GM12892 (cell line): ENCODE measurements around the gene PRKAG2.

Source experiments
- DNase-seq: peaks from one replicate; pipeline ENCODE4 v3.0.0; 2011; ENCODE audit not compliant: insufficient read length
- FAIRE-seq: peaks from 2 replicates; lab custom pipeline; 2011; peaks lifted over from hg19 to GRCh38; lab: Jason Lieb, UNC
- POLR2A ChIP-seq: IDR thresholded peaks from 2 replicates; pipeline ENCODE4 v1.6.1; 2011; ENCODE audit warnings: low read depth, low read length, control low read depth
- POLR2AphosphoS5 ChIP-seq: IDR thresholded peaks from 2 replicates; pipeline ENCODE4 v1.6.1; 2011; ENCODE audit warnings: low read depth, low read length, control low read depth
- TAF1 ChIP-seq: IDR thresholded peaks from 2 replicates; pipeline ENCODE4 v1.6.1; 2011; ENCODE audit warnings: low read depth, mild to moderate bottlenecking, control low read depth, low read length, borderline replicate concordance

PRKAG2 gene

DNA sequence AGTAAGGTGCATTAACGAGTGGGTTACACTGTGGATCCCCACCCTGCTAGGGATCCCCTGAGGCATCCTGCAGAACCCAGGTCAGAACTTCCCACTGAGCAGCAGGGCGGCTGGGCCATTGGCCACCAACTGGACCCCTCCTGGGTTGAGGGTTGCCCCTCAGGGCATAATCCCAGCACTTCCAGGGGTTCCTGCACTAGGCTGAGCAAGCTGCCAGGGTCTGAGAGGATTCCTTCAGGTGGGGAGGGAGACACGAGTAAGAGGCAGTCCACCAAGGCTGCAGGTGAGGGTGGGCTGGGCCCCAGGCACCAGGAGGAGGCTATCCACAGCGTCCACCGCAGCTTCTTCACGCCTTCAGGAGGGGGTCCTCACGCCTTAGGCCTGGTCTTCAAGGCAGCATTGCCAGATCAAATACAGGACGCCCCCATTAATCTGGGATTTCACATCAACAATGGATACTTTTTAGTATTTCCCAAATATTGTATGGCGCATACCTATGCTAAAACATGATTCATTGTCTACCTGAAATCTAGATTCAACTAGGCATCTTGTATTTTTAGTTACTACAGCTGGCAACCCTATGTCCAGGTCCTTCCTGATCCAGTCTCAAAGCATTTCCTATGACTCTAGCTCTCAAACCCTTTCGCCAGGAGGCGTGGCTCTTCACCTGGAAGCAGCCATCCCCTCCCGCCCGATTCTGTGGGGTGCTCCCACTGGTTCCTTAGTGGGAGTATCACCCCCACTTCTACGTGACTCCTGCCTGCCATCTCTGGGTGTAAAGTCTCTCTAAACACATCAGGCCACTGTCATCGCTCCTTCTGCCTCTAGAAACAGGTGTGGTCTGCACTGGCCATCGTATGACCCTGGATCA is 4.1 kb downstream of the PRKAG2 start:
- TF ChIP-seq POLR2A (no peak), TAF1 (no peak), POLR2AphosphoS5 (no peak)
- DNase-seq = no peak
- FAIRE-seq = no peak

DNA sequence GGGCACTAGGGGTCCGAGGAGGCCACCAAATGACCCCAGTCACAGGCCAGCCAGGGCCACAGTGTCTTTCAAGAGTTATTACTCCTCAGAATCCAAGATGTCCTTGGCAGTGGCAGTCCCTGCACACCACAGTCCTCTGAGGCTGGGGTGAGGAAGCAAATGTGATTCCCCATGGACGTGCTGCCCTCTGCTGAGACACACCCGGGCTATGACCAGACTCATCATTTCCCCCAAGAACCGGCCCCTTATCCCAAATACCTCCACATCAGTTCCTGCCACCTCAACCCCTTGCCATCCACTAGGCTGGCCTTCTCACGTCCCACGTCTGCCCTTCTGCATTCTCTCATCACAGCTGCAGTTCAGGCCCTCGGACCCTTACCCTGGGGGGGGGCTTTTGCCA is 5.0 kb downstream of the PRKAG2 start:
- no peak for DNase-seq
- TF ChIP-seq POLR2AphosphoS5 (no peak), POLR2A (no peak), TAF1 (no peak)
- FAIRE-seq = no peak

DNA sequence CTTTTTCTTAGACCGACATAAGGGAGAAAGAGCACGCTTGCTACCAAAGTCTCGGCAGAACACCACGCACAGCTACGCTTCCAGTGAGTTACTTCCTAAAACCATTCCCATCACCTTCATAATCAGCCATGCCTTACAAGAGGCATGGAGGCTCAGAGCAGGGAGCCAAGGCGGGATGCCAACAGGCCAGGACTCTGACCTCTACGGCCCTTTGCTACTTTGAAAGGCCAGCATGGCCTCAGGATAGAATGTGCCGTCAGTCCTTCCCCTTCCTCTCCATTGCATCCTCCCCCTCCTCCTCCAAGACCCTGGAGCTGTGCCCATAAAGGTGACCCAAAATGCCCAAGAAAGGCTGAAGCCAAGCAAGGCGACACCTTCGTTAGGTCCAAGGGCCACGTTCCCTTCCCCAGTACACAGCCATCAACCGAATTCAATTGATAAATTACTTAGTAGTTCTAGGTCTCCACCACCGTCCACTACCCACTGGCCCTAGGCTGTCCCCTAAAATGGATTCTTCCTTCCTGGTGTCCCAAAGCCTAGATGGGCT is 5.7 kb downstream of the PRKAG2 start:
- DNase-seq (no peak), FAIRE-seq (no peak)
- TF ChIP-seq POLR2AphosphoS5 (no peak), POLR2A (no peak), TAF1 (no peak)

DNA sequence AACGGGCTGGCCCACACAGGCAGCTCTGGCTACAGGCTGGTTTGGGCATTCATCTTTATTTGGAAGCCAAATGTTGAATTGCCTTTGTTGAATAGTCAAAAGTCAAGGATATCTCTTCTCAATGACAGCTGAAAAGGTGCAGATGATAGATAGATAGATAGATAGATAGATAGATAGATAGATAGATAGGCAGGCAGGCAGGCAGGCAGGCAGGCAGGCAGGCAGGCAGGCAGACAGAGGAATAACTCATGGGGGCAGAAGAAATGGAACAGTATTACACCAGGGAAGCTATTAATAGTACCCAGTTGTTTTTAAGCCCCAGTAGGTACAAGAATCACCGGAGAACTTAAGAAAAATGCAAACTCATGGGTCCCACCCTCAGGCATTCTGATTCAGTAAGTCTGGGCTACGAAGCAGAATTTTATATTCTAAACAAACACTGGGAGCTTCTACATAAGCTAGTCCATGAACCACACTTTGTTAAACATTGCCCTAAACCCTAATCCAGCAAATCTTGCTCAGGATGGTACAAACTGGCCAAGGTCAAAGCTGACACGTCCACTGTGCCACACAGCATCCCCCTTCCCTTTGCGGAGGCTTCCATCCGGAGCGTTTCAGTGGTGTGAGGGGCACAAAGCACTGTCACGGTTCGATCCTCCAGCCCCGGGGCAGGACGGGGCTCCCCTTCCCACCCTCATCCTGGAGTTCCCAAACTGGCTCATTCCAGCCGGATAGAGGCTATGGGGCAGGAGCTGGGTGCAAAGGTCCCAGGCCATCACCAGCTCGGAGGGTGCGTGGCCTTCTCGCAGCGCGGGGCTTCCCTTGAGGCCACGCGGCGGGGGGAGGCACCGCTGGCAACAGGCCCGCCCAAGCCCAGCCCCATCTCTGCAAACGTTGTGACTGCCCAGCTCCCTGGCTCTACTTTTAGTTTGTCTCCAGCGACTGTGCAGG is 6.7 kb downstream of the PRKAG2 start:
- no peak for DNase-seq
- no peak for TF ChIP-seq TAF1
- no peak for TF ChIP-seq POLR2A
- TF ChIP-seq POLR2AphosphoS5 = no peak
- no peak for FAIRE-seq

DNA sequence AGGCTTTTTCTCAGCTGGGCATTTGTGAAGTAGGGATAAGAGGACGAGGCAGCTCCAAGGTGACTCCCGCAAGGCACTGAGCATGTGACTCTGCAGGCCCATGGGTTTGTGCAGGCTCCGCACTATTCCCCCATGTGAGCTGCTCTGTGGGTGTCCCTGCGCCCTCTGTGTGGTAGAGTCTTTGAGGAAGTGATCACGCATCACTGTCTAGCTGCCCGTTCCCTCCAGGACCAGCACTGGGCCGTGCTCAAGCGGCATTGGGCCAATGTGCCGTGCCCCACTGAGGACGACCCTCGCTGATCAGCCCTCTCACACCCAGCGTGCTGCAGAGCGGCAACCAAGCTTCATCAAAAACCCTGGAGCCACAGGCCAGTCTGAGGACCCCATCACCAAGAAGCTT is 7.5 kb downstream of the PRKAG2 start:
- DNase-seq = no peak
- TF ChIP-seq POLR2A (no peak), POLR2AphosphoS5 (no peak), TAF1 (no peak)
- FAIRE-seq = no peak

DNA sequence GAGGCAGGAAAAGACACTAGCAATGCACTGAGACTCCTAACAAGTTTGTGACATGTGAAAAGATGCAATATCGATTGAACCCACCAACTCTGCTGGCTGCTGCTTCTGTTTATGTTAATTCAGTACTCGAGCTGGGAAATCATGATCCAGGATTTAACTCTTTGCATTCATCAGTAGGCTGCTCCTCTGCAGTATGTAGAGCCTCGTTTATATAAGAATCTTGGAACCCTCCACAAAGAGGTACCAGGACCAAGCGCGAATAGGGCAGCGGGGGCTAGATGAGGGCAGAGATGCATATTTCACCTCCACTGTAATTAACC is 7.8 kb downstream of the PRKAG2 start:
- DNase-seq (no peak), FAIRE-seq (no peak)
- no peak for TF ChIP-seq POLR2AphosphoS5
- no peak for TF ChIP-seq POLR2A
- no peak for TF ChIP-seq TAF1

DNA sequence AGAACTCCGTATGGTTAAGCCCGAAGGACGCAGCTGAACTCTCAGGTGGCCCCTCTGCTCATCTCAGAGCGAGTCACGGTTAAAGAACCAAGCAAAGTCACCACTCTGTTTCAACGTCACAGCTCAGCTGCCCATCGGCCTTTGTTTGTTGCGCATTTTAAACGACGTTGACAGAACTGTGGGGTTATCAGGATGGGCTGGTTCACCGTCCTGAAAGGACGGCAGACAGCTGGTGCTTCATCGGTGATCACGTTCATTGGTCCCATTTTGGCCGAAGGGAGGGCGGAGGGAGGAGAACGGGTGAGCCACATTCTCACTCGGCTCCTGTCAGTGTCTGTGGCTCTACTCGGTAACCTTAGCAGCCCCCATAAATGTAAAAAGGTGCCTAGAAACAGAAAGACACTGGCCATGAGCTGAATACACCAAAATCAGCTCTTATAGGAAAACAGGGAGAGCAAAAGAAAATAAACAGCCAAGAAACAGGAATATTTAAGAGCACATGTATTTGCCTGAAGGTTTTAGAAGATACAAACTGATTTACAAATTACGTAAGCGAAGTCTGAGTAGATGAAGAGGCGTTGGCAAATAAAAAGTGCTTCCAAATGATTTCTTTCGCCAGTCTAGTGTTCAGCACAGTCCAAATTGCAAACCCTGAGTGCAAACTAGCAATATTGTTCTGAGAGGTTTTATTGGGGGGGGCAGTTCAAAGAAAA is 8.4 kb downstream of the PRKAG2 start:
- TF ChIP-seq POLR2A (no peak), POLR2AphosphoS5 (no peak), TAF1 (no peak)
- DNase-seq (no peak), FAIRE-seq (no peak)

DNA sequence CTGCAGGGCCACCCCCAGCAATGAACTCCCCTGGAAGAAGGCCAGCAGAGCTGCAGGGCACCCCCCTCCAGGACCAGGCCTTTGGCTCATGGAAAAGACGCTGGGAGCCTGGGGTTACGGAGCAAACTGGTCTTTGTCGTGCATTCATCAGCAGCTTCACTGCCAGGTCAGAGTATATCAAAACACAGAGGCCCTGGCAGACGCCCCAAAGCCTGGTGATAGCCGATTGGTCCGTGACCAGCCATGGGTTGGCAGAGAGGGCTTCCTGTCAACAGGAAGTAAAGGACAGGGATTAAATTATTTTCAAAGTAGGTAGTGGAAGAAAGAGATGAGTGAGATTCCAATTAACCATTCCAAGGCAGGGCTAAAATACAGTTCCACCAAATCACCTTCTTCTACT is 9.0 kb downstream of the PRKAG2 start:
- DNase-seq (no peak), FAIRE-seq (no peak)
- TF ChIP-seq TAF1 (no peak), POLR2AphosphoS5 (no peak), POLR2A (no peak)

DNA sequence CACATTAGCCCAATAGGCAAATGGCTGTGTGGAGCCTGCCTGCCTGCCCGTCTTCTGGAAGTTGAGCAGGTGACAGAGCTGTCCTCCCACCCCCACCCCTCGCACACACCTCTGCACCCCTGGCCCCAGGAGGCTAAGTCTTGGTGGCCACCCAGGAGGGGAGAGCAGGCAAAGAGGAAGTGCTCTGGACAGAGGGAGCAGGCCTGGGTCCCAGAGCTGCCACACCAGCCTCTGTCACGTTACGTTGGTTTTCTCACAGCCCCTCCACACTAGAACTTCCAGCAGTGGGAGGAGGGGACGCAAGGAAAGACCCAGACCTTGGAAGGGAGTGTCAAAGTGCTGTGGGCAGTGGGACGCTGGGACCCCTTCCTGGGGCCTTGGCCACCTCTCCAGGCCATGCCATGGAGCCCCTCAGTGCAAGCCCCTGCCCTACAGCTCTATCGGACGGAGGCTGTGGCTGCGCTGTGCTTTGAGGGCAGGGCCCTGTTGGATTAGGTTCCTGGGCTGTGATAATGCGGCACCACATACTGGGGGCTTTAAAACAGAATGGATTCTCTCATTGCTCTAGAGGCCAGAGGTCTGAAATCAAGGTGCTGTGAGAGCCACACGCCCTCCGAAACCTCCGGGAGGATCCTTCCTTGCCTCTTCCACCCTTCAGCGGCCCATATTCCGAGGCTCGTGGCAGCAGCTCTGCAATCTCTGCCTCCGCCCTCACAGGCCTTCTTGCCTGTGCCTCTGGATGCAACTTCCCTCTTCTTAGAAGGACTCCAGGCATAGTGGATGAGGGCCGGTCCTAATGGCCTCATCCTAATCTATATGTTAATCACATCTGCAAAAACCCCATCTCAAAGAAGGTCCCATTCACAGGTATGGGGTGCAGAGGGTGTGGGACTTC is 9.9 kb downstream of the PRKAG2 start:
- TF ChIP-seq TAF1 (no peak), POLR2A (no peak), POLR2AphosphoS5 (no peak)
- DNase-seq (no peak), FAIRE-seq (no peak)

DNA sequence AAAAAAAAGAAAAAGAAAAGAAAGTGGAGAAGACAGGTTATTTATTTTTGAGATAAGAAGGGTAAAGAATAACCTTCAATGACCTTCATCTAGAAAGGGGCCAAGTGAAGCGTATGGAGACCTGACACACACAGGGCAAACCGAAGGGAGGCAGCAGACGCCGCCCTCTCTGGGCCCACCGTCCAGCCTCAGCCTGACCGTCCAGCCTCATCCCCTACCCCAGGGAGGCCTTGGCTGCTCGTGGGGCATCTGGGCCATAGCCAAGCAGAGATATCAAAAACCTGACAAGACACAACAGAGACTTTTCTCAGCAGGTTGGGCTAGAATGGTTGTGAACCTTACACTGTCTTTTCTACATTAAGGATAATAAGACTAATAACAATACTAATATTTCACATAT is 10.9 kb downstream of the PRKAG2 start:
- FAIRE-seq = no peak
- no peak for TF ChIP-seq POLR2AphosphoS5
- DNase-seq = no peak
